CD4-positive, alpha-beta T cell (primary cell): ENCODE results near the gene SECISBP2. TPM values are rescaled to one million over a fixed set of nuclear protein-coding genes. Genes with fewer than 3 reads are reported as not detected.

Experiments used
- ATAC-seq: fragments of 200-7000 bp; cut with Tn5 transposase; one replicate; pipeline ENCODE4 v1.10.0; 2022; ENCODE audit warnings: mild to moderate bottlenecking; ENCODE audit not compliant: poor library complexity
- CTCF ChIA-PET: fragments of 350-600 bp; sonication (Branson Sonifier 250); formaldehyde crosslinking; loops from one replicate; lab custom pipeline; 2021; ENCODE audit warnings: antibody characterized with exemption, inconsistent platforms; lab: Charles Lee
- POLR2A ChIA-PET: fragments of 350-600 bp; sonication (Branson Sonifier 250); formaldehyde crosslinking; loops from one replicate; lab custom pipeline; 2021; ENCODE audit warnings: antibody characterized with exemption, inconsistent platforms; lab: Charles Lee
- DNase-seq, 14 experiments: peaks; one replicate each; pipeline ENCODE4 v3.0.0-alpha.2; 2013 to 2020; ENCODE audit warnings: mixed read lengths in 2 of 14
- H3K27ac ChIP-seq, 2 donors: one replicate each; pipeline versions ENCODE4 v1.5.1 to v1.7.0; 2013; ENCODE audit warnings: low read length in 2 of 2, low read depth in 1 of 2, mild to moderate bottlenecking in 1 of 2
- H3K27me3 ChIP-seq, 2 experiments: 1 replicate in 1 of 2; 2 replicates in 1 of 2; pipeline versions ENCODE4 v1.6.1 to v1.7.0; 2013; ENCODE audit warnings: low read length in 2 of 2, control low read depth in 1 of 2, mild to moderate bottlenecking in 1 of 2, moderate library complexity in 1 of 2; ENCODE audit not compliant: insufficient read depth in 2 of 2, control insufficient read depth in 1 of 2
- H3K36me3 ChIP-seq: one replicate; pipeline ENCODE4 v1.6.1; 2013; ENCODE audit warnings: low read length, control low read depth; ENCODE audit not compliant: insufficient read depth
- H3K4me1 ChIP-seq: one replicate; pipeline ENCODE4 v1.6.1; 2013; ENCODE audit warnings: low read length, control low read depth; ENCODE audit not compliant: insufficient read depth
- H3K4me3 ChIP-seq: one replicate; pipeline ENCODE4 v1.5.1; 2013; ENCODE audit warnings: mild to moderate bottlenecking, low read length, moderate library complexity
- H3K9me3 ChIP-seq, 2 experiments: 1 replicate in 1 of 2; 2 replicates in 1 of 2; pipeline versions ENCODE4 v1.6.1 to v1.7.0; 2013; ENCODE audit warnings: low read length in 2 of 2, mild to moderate bottlenecking in 2 of 2, control low read depth in 1 of 2, moderate library complexity in 1 of 2; ENCODE audit not compliant: control insufficient read depth in 1 of 2, insufficient read depth in 1 of 2
- H3K27ac Mint-ChIP-seq: one replicate; pipeline ENCODE4 v1.8.0; 2020; ENCODE audit warnings: mixed read lengths
- H3K27me3 Mint-ChIP-seq: one replicate; pipeline ENCODE4 v1.8.0; 2021; ENCODE audit warnings: mixed read lengths
- H3K36me3 Mint-ChIP-seq: one replicate; pipeline ENCODE4 v1.8.0; 2021; ENCODE audit warnings: low read depth, mixed read lengths
- H3K4me1 Mint-ChIP-seq: one replicate; pipeline ENCODE4 v1.8.0; 2021; ENCODE audit warnings: low read depth, mixed read lengths
- H3K4me3 Mint-ChIP-seq: one replicate; pipeline ENCODE4 v1.8.0; 2020; ENCODE audit warnings: mild to moderate bottlenecking, mixed read lengths
- H3K9me3 Mint-ChIP-seq: one replicate; pipeline ENCODE4 v1.8.0; 2020; ENCODE audit warnings: mixed read lengths
- CTCF ChIP-seq: fragments of 200-600 bp; IDR thresholded peaks from one replicate; pipeline ENCODE4 v1.8.0; 2022; ENCODE audit warnings: antibody characterized with exemption, mild to moderate bottlenecking
- intact Hi-C, 2 experiments: fragments of 100-400 bp; cut with DNase I in 1 of 2; cut with micrococcal nuclease in 1 of 2; formaldehyde crosslinking; loops; one replicate each; pipeline versions ENCODE4 v1.15.1 to v1.9.0; 2023 to 2025; cut with DNase I, micrococcal nuclease
- total RNA-seq, 174 experiments: library from RNA in 2 of 174; stranded (reverse) in 2 of 174; gene quantifications; one replicate each; pipeline ENCODE4 v1.2.3 and lab custom pipeline; 2021 to 2026

SECISBP2 gene
- total RNA-seq, 2 experiments from 2014 or later, result 109 to 112 TPM

- intact Hi-C loops, result no loop called here
- POLR2A ChIA-PET, result interaction anchor here (0.7 to 1.4 kb wide), 3 partner anchors 9 to 176 kb away, joined by 3 read pairs; no protein-coding TSS in a partner anchor
- H3K4me1 Mint-ChIP-seq, result peaks cover 23% of the 10 kb centered on the region
These were observed 54.7 kb downstream of the SECISBP2 start for GRCh38 chr9:89372979-89373378.

GRCh38 chr9:89374176-89374575, 55.9 kb downstream of the SECISBP2 start:
- intact Hi-C loops, result no loop called here
- peaks cover 45% of the 10 kb centered on the region for H3K4me1 ChIP-seq
- no peak overlapping the region for H3K4me3 ChIP-seq
- ChIA-PET POLR2A (interaction anchor here (1.4 kb wide), 1 partner anchor 150 kb away, joined by 3 read pairs; no protein-coding TSS in a partner anchor), CTCF (no interaction called here)
- no peak for TF ChIP-seq CTCF
- H3K4me1 Mint-ChIP-seq, result peaks cover 23% of the 10 kb centered on the region
- peaks cover 0 to 6% of the 10 kb centered on the region in 2 experiments for H3K9me3 ChIP-seq
- peak overlapping the region in 1 of 2 donors; percentile 34 for H3K27ac ChIP-seq
- no peaks in the 10 kb centered on the region for H3K9me3 Mint-ChIP-seq
- ATAC-seq (no peak), DNase-seq (no peak)
- peaks cover 39% of the 10 kb centered on the region for H3K36me3 ChIP-seq
- H3K4me3 Mint-ChIP-seq, result no peak overlapping the region
- H3K27ac Mint-ChIP-seq, result peak overlapping the region; percentile 71
- no peaks in the 10 kb centered on the region for H3K27me3 ChIP-seq
- H3K36me3 Mint-ChIP-seq, result peaks cover 39% of the 10 kb centered on the region
- H3K27me3 Mint-ChIP-seq, result no peaks in the 10 kb centered on the region

More at GRCh38 chr9:89372979-89373378, 54.7 kb downstream of the SECISBP2 start:
- H3K27me3 ChIP-seq, result no peaks in the 10 kb centered on the region
- peak overlapping the region; percentile 71 for H3K27ac Mint-ChIP-seq
- H3K36me3 Mint-ChIP-seq, result peaks cover 27% of the 10 kb centered on the region
- DNase-seq (no peak), ATAC-seq (no peak)
- H3K36me3 ChIP-seq, result peaks cover 30% of the 10 kb centered on the region
- no peak overlapping the region for H3K4me3 ChIP-seq
- no peaks in the 10 kb centered on the region for H3K27me3 Mint-ChIP-seq
- no peak for TF ChIP-seq CTCF
- peaks cover 52% of the 10 kb centered on the region for H3K4me1 ChIP-seq
- no peaks in the 10 kb centered on the region for H3K9me3 Mint-ChIP-seq
- no peak overlapping the region for H3K27ac ChIP-seq
- peaks cover 0 to 6% of the 10 kb centered on the region in 2 experiments for H3K9me3 ChIP-seq
- H3K4me3 Mint-ChIP-seq, result no peak overlapping the region
- CTCF ChIA-PET, result no interaction called here

GRCh38 chr9:89375191-89375760, 57.0 kb downstream of the SECISBP2 start:
- CTCF ChIA-PET, result no interaction called here
- no peak overlapping the region for H3K4me3 ChIP-seq
- no peak overlapping the region for H3K4me3 Mint-ChIP-seq
- ATAC-seq (no peak), DNase-seq (peak in 3 of 14 experiments; percentile 32 to 66 (median 40))
- H3K4me1 ChIP-seq, result peaks cover 49% of the 10 kb centered on the region
- POLR2A ChIA-PET, result interaction anchor here (0.6 to 0.8 kb wide), 3 partner anchors 16 to 174 kb away, joined by 3 to 5 read pairs (median 4); no protein-coding TSS in a partner anchor
- H3K27me3 ChIP-seq, result no peaks in the 10 kb centered on the region
- peak overlapping the region; percentile 71 for H3K27ac Mint-ChIP-seq
- H3K9me3 ChIP-seq, result peaks cover 0 to 6% of the 10 kb centered on the region in 2 experiments
- no peaks in the 10 kb centered on the region for H3K9me3 Mint-ChIP-seq
- no peak for TF ChIP-seq CTCF
- intact Hi-C loops, result loop anchor here in 1 of 2 experiments (1.0 kb wide), 1 partner anchor 168 kb away; no protein-coding TSS in a partner anchor
- H3K36me3 ChIP-seq, result peaks cover 40% of the 10 kb centered on the region
- H3K36me3 Mint-ChIP-seq, result peaks cover 50% of the 10 kb centered on the region
- H3K27me3 Mint-ChIP-seq, result no peaks in the 10 kb centered on the region
- peaks cover 33% of the 10 kb centered on the region for H3K4me1 Mint-ChIP-seq
- peak overlapping the region; percentile 27 to 35 for H3K27ac ChIP-seq
